Ishikawa (cell line): ENCODE data around the gene GUCA2B.

Experiments used
- CEBPB ChIP-seq: IDR thresholded peaks from 2 replicates; pipeline ENCODE4 v1.6.1; 2012
- CREB1 ChIP-seq: IDR thresholded peaks from 2 replicates; pipeline ENCODE4 v1.6.1; 2012; ENCODE audit warnings: low read depth
- EGR1 ChIP-seq: IDR thresholded peaks from 2 replicates; pipeline ENCODE4 v1.6.1; 2012
- EP300 ChIP-seq: IDR thresholded peaks from 2 replicates; pipeline ENCODE4 v1.6.1; 2012; ENCODE audit warnings: borderline replicate concordance
- FOXM1 ChIP-seq: IDR thresholded peaks from 2 replicates; pipeline ENCODE4 v1.6.1; 2012; ENCODE audit warnings: low read depth, borderline replicate concordance
- MAX ChIP-seq: IDR thresholded peaks from 2 replicates; pipeline ENCODE4 v1.6.1; 2012
- NFIC ChIP-seq: IDR thresholded peaks from 2 replicates; pipeline ENCODE4 v1.6.1; 2012
- RAD21 ChIP-seq: IDR thresholded peaks from 2 replicates; pipeline ENCODE4 v1.6.1; 2012; ENCODE audit warnings: low read depth
- REST ChIP-seq: IDR thresholded peaks from 2 replicates; pipeline ENCODE4 v1.6.1; 2012; ENCODE audit warnings: low read depth, mild to moderate bottlenecking
- TAF1 ChIP-seq: IDR thresholded peaks from 2 replicates; pipeline ENCODE4 v1.6.1; 2012; ENCODE audit warnings: low read depth, mild to moderate bottlenecking
- TCF12 ChIP-seq: IDR thresholded peaks from 2 replicates; pipeline ENCODE4 v1.6.1; 2012; ENCODE audit warnings: low read depth
- TEAD4 ChIP-seq: IDR thresholded peaks from 2 replicates; pipeline ENCODE4 v1.6.1; 2012
- USF1 ChIP-seq: IDR thresholded peaks from 2 replicates; pipeline ENCODE4 v1.6.1; 2012
- YY1 ChIP-seq: IDR thresholded peaks from 2 replicates; pipeline ENCODE4 v1.6.1; 2012; ENCODE audit warnings: low read depth
- ZBTB7A ChIP-seq: IDR thresholded peaks from 2 replicates; pipeline ENCODE4 v1.6.1; 2012; ENCODE audit warnings: low read depth

The GUCA2B gene

GRCh38 chr1:42142894-42143675 lies 10.1 kb upstream of the GUCA2B start:
- TF ChIP-seq CEBPB (no peak), RAD21 (no peak), TCF12 (no peak), FOXM1 (no peak), USF1 (peak; percentile 58; the same call in 1 of the 2 replicates), REST (no peak), MAX (no peak)

GRCh38 chr1:42143896-42144710 lies 9.1 kb upstream of the GUCA2B start:
- TF ChIP-seq FOXM1: no peak
- TF ChIP-seq REST: no peak
- no peak for TF ChIP-seq USF1
- no peak for TF ChIP-seq TCF12
- TF ChIP-seq TEAD4: no peak
- TF ChIP-seq EGR1: no peak
- TF ChIP-seq NFIC: no peak
- TF ChIP-seq ZBTB7A: no peak
- no peak for TF ChIP-seq MAX
- TF ChIP-seq CREB1: no peak
- TF ChIP-seq YY1: no peak

GRCh38 chr1:42144711-42145388 lies 8.4 kb upstream of the GUCA2B start:
- no peak for TF ChIP-seq YY1
- no peak for TF ChIP-seq REST
- TF ChIP-seq EP300: no peak
- TF ChIP-seq TEAD4: no peak
- no peak for TF ChIP-seq ZBTB7A
- TF ChIP-seq USF1: no peak
- no peak for TF ChIP-seq RAD21
- TF ChIP-seq NFIC: no peak
- TF ChIP-seq CREB1: no peak
- TF ChIP-seq TAF1: no peak
- no peak for TF ChIP-seq EGR1
- TF ChIP-seq FOXM1: no peak
- no peak for TF ChIP-seq CEBPB
- TF ChIP-seq TCF12: no peak
- no peak for TF ChIP-seq MAX
